GM19351 (cell line): ENCODE measurements around the gene HELZ.
"Not testable (repeated sequence)": the region's sequence is repeated elsewhere in the genome, so short reads cannot be mapped to it uniquely, and the experiment has no call there.

Experiments
- ATAC-seq: cut with Tn5 transposase; IDR thresholded peaks from one replicate; pipeline ENCODE4 v1.9.1; 2021; ENCODE audit warnings: mild to moderate bottlenecking, moderate library complexity; ENCODE audit not compliant: unreplicated experiment

HELZ gene

DNA sequence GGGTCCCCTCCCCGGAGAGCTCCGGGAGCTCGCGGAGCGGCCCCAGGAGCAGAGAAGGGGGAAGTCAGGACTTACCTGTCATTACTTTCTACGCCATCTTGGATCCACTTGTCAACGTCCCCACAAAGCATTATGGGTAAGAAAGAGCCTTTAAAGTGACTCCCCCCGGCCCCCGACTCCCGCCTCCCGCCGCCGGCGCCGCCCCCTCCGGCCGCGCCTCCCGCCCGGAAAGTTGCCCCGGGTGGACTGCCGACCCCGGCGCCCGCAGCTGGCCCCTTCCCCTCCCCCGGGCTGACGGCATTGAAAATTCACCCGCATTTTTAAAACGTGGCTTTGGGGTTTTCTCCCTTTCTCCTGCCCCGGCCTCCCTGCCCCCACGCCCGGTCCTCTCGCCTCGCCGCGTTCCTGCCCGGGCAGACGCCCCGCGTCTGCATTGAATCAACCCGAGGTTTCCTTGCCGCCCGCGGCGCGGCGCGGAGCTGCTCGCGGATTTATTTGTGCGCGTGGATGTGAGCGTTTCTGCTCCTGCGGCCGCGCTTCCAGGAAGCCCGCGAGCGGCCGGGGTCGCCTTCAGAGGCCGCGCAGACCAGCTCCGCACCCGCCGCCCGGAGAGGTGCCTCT lies at the start of gene HELZ:
HELZ (minus strand) TSS at position 124 of the 621 bp plus-strand sequence. CDS start 26,392 bp downstream, outside the sequence.
- peak; percentile 66 for ATAC-seq

DNA sequence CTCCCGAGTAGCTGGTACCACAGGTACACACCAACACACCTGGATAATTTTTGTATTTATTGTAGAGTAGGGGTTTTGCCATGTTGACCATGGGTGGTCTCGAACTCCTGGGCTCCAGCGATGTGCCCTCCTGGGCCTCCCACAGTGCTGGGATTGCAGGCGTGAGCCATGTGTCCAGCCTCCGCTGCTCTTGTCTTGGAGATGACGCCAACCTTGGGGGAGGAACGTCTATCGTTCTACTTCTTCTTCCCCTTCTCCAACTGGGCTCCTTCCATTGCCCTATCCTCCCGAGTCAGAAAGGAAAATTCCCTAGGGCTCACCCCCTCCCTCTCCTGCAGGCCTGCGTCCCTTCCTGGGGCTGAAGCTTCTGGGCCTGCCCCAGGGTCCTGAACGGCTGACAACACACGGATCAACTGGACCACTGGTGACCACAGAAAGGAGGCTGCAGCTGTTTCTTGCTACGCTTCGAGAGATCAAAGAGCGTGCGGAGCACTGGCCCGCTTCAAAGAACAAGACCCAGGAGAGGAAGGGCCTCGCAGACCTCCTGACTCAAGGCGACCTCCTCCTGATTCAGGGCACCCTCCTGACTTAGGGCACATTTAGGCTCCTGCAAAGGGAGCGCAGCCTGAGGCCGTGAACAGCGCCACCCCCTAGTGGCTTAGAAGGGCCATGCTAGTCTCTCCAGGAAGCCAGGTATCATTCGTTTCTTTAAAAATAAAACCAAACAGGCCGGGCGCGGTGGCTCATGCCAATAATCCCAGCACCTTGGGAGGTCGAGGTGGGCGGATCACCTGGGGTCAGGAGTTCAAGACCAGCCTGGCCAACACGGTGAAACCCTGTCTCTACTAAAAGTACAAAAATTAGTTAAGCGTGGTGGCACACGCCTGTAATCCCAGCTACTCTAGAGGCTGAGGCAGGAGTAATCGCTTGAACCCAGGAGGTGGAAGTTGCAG lies 48.5 kb upstream of the HELZ start:
- peak; percentile 81 for ATAC-seq

DNA sequence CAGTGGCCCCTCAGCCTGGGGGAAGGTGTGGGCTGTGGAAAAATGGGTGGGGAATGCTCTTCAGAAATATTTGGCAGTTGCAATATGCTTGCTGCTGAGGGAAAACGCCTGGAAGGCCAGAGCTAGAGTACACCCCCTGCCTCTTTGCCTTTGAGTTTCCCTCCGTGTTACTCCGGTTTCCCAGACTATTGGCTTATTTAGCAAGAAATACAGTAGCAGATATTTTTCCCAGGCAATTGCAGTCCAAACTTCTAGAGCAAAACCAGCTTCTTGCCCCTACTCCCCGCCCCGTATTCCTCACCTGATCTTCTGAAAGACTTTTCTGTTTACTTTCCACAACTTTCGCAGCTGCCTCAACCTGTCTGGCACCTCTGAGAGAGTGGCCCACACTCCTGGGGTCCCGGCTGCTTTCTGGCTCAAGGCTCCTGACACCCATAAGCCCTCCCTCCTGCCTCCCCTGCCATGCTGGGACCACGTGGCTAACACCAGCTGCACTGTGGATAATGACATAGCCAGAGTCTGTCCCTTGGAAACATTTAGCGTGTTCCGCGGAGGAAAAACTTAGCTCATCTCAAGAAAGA lies 45.8 kb upstream of the HELZ start:
- ATAC-seq: no peak

- no peak for ATAC-seq
Measured at GRCh38 chr17:67290244-67290643, 45.2 kb upstream of the HELZ start.

- ATAC-seq: no peak
Measured at GRCh38 chr17:67289181-67289876, 44.3 kb upstream of the HELZ start.

- not testable (repeated sequence) for ATAC-seq
Measured at GRCh38 chr17:67286826-67287225, 41.8 kb upstream of the HELZ start.

DNA sequence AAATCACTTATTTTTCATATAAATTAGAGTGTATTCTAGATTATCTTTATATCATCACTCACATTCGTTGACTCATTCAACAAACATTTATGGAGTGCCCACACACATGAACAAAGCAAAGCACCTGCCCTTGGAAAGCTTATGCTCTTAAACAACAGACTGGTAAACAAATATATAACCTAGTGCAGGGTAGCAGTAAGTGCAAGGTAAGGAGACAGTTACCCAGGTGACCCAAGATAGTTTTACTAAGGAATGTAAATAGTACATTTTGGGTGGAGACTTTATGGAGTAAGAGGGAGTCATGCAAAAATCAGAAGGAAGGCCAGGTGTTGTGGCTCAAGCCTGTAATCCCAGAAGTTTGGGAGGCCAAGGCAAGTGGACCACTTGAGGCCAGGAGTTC lies 40.4 kb upstream of the HELZ start:
- ATAC-seq: no peak

DNA sequence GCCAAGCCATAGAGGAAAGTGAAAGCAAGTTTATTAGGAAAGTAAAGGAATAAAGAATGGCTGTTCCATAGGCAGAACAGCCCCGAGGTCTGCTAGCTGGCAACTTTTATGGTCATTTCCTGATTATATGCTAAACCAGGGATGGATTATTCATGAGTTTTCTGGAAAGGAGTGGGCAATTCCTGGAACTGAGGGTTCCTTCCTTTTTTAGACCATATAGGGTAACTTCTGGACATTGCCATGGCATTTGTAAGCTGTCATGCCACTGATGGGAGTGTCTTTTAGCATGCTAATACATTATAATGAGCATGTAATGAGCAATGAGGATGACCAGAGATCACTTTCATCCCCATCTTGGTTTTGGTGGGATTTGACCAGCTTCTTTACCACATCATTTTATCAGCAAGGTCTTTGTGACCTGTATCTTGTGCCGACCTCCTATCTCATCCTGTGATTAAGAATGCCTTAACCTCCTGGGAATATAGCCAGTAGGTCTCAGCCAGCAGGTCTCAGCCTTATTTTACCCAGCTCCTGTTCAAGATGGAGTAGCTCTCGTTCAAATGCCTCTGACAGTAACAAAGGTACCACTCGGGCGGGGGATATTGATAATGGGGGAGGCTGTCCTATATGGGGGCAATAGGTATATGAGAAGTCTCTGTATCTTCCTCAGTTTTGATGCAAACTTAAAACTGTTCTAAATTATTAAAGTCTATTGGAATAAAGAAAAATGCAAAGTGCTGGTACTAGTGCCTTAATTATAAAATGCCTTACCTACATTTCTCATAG lies 38.9 kb upstream of the HELZ start:
- no peak for ATAC-seq

DNA sequence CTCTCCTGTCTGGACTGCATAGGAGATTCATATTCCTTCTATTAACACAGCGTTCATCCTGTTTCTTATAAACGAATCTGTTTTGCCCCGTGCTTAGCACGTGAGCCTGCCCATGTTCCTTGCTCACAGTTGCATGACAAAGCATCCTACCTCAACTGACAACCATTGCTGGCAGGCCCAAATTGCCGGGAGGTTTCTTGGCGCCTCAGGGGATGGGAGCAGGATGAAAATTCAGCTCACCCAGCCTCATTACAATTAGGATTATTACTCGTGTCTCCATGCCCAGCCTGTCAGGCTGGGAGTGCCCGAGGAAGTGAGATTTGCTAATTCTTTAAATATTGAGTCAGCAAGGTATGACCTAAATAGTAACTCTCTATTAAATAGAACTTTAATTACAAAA lies 36.7 kb upstream of the HELZ start:
- no peak for ATAC-seq

GRCh38 chr17:67281053-67281452 lies 36.1 kb upstream of the HELZ start:
- no peak for ATAC-seq

GRCh38 chr17:67280279-67280678 lies 35.3 kb upstream of the HELZ start:
- no peak for ATAC-seq

DNA sequence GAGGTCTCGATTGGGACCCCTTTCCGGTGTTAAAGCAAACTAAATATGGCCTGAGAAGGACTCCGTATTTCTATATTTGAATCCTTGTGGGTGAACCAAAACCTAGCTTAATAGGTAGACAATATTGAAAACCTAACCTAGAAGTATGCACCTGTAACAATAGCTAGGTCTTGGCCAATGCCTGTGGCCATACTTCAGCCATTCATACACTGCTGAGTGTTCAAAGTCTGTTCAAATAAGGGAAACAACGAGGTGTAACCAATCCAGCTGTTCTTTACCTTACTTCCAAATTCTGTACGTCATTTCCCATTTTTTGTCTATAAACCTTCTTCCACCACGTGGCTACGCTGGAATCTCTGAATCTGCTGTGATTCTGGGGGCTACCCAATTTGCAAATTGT lies 34.1 kb upstream of the HELZ start:
- ATAC-seq: no peak

- ATAC-seq: no peak
Measured at GRCh38 chr17:67278363-67278762, 33.4 kb upstream of the HELZ start.

DNA sequence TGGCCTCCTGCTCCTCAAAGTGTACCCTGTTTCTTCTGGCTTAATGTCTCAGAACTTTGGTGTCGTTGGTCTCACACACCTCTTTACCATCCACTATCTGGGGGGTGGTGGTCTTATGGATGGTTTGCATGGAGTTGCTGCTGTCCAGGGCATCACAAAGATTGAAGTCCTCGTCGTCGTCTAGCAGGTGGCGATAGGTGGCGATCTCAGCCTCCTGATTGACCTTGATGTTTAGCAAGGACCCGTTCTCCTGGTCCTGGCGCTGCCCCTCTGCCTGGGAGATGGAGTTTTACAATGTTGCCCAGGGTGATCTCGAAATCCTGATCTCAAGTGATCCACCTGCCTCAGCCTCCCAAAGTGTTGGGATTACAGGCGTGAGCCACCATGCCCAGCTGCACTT lies 31.1 kb upstream of the HELZ start:
- no peak for ATAC-seq

- no peak for ATAC-seq
Measured at GRCh38 chr17:67274466-67274865, 29.5 kb upstream of the HELZ start.

GRCh38 chr17:67273900-67274299 lies 28.9 kb upstream of the HELZ start:
- ATAC-seq: no peak

DNA sequence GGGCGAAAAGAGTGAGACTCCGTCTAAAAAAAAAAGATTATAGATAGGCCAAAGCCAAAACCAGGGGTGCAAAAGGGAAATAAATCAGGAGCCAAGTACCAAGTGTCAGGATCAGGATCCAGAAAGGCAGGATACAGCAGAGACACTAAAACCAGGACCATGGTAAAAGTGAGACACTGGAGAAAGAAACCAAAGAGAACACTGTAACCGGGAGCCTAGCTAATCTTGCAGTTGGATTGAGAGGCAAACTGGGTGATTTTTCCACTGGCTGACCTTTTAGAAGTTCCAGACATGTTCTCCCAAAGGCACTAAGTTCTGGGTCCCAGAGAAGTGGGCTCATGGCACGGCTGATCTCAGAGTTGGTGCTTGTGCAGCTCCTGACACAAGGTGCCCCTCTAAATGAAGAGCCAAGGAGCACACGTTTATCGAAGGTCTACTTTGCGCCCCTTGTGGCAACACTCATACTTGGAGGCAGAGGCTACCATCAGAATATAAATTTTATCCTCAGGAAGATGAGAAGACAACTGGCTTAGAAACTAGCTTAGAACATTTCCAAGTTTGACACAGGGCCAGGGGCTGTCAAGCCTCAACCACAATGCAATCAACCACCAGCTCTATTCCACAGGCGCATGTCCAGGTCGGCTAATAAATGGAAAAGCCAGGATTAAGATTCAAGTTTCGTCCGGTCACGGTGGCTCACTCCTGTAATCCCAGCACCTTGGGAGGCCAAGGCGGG lies 27.5 kb upstream of the HELZ start:
- no peak for ATAC-seq

GRCh38 chr17:67271187-67271586 lies 26.2 kb upstream of the HELZ start:
- not testable (repeated sequence) for ATAC-seq

GRCh38 chr17:67270416-67270815 lies 25.4 kb upstream of the HELZ start:
- no peak for ATAC-seq

DNA sequence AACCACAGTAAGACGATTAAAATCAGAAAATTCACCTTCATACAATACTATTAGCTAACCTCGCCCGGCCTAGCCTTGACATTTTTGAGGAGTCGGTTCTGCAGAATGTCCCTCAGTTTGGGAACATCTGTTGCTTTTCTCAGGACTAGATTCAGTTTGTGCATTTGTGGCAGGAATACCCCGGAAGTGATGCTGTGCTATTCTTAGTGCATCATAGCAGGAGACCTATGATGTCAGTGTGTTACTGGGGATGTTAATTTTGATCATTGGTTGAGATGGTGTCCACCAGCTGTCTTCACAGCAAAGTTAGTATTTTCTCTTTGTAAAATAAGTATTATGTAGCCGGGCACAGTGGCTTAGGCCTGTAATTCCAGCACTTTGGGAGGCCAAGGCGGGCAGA lies 21.5 kb upstream of the HELZ start:
- ATAC-seq: no peak
